Measurements from ENCODE around the gene GPC6.
A peak's percentile ranks its signal among the peaks of the same experiment; 100 is the strongest.

Gene GPC6

GRCh38 chr13:94408314-94409036 lies 1181.9 kb downstream of the GPC6 start:
- no peak for DNase-seq

GRCh38 chr13:94411747-94412146 lies 1185.1 kb downstream of the GPC6 start:
- no peak for DNase-seq

- DNase-seq: no peak
These were observed 1186.4 kb downstream of the GPC6 start for GRCh38 chr13:94412870-94413597.

GRCh38 chr13:94413598-94413944 lies 1187.0 kb downstream of the GPC6 start:
- DNase-seq: no peak

- no peak for DNase-seq
These were observed 1187.5 kb downstream of the GPC6 start for GRCh38 chr13:94414141-94414540.

GRCh38 chr13:94414708-94415107 lies 1188.1 kb downstream of the GPC6 start:
- no peak for DNase-seq

GRCh38 chr13:94415500-94416237 lies 1189.1 kb downstream of the GPC6 start:
- DNase-seq: no peak

GRCh38 chr13:94416454-94417080 lies 1190.0 kb downstream of the GPC6 start:
- DNase-seq: peak; percentile 31 to 41

GRCh38 chr13:94417294-94417693 lies 1190.7 kb downstream of the GPC6 start:
- DNase-seq: no peak

GRCh38 chr13:94419304-94419924 lies 1192.8 kb downstream of the GPC6 start:
- no peak for DNase-seq

- no peak for DNase-seq
These were observed 1193.3 kb downstream of the GPC6 start for GRCh38 chr13:94419925-94420305.

- DNase-seq: no peak
These were observed 1200.8 kb downstream of the GPC6 start for GRCh38 chr13:94427313-94427953.

GRCh38 chr13:94431574-94431973 lies 1205.0 kb downstream of the GPC6 start:
- no peak for DNase-seq

- no peak for DNase-seq
These were observed 1205.4 kb downstream of the GPC6 start for GRCh38 chr13:94431987-94432386.

GRCh38 chr13:94433055-94433961 lies 1206.7 kb downstream of the GPC6 start:
- DNase-seq: no peak

- peak; percentile 49 to 59 for DNase-seq
These were observed 1209.1 kb downstream of the GPC6 start for GRCh38 chr13:94435604-94436226.

- DNase-seq: no peak
These were observed 1218.2 kb downstream of the GPC6 start for GRCh38 chr13:94444826-94445225.

GRCh38 chr13:94454334-94454733 lies 1227.7 kb downstream of the GPC6 start:
- DNase-seq: no peak

GRCh38 chr13:94454906-94455305 lies 1228.3 kb downstream of the GPC6 start:
- DNase-seq: no peak

- DNase-seq: no peak
These were observed 1228.8 kb downstream of the GPC6 start for GRCh38 chr13:94455414-94455813.

Data from AML-193 (cell line).